Small intestine (tissue), 7 donors: ENCODE measurements around the gene DLK1. TPM values are rescaled to one million over a fixed set of nuclear protein-coding genes. Genes with fewer than 3 reads are reported as not detected.

Source experiments
- DNase-seq, 2 donors: peaks; one replicate each; pipeline versions ENCODE4 v3.0.0 to v3.0.0-alpha.2; 2013
- FAIRE-seq: peaks from 2 replicates; lab custom pipeline; 2012; peaks lifted over from hg19 to GRCh38; lab: Jason Lieb, UNC
- H3K27ac ChIP-seq, 3 donors: one replicate each; pipeline ENCODE4 v1.5.1; 2013; ENCODE audit warnings: low read length in 2 of 3, mild to moderate bottlenecking in 2 of 3, control low read depth in 1 of 3, inconsistent platforms in 1 of 3, low read depth in 1 of 3, moderate library complexity in 1 of 3
- H3K27me3 ChIP-seq, 3 donors: one replicate each; pipeline ENCODE4 v1.6.1; 2013; ENCODE audit warnings: low read length in 3 of 3, inconsistent platforms in 1 of 3; ENCODE audit not compliant: control insufficient read depth in 3 of 3, insufficient read depth in 3 of 3
- H3K36me3 ChIP-seq, 3 donors: one replicate each; pipeline ENCODE4 v1.6.1; 2013; ENCODE audit warnings: low read length in 3 of 3, inconsistent platforms in 1 of 3, low read depth in 1 of 3, mild to moderate bottlenecking in 1 of 3, moderate library complexity in 1 of 3; ENCODE audit not compliant: control insufficient read depth in 3 of 3, insufficient read depth in 2 of 3
- H3K4me1 ChIP-seq, 3 donors: one replicate each; pipeline ENCODE4 v1.6.1; 2013; ENCODE audit warnings: low read length in 2 of 3, inconsistent platforms in 1 of 3, low read depth in 1 of 3, mild to moderate bottlenecking in 1 of 3, moderate library complexity in 1 of 3; ENCODE audit not compliant: control insufficient read depth in 3 of 3, insufficient read depth in 2 of 3
- H3K4me3 ChIP-seq, 3 donors: one replicate each; pipeline ENCODE4 v1.5.1; 2013; ENCODE audit warnings: low read length in 3 of 3, control low read depth in 1 of 3, inconsistent platforms in 1 of 3, low read depth in 1 of 3, mild to moderate bottlenecking in 1 of 3, moderate library complexity in 1 of 3
- H3K9me3 ChIP-seq, 2 donors: one replicate each; pipeline ENCODE4 v1.6.1; 2013; ENCODE audit warnings: low read depth in 1 of 2, low read length in 1 of 2; ENCODE audit not compliant: control insufficient read depth in 2 of 2, insufficient read depth in 1 of 2
- WGBS, 3 donors: extraction: QIAGEN DNeasy Blood & Tissue Kit; methylation state at CpG; one replicate each; pipeline ENCODE4 v1.1.7; 2013; 5-methylcytosine and 5-hydroxymethylcytosine counted together
- polyA plus RNA-seq, 4 donors: library from polyadenylated mRNA; stranded (reverse) in 3 of 4; unstranded in 1 of 4; fragments of 200-250 nt in 3 of 4; fragments of 120-200 nt in 1 of 4; gene quantifications; one replicate each; pipeline versions ENCODE4 v1.2.1 to v1.2.3, GENCODE V29; 2013
- donor health status: healthy with polysubstance abuse.
- donor health status: control.
- donor health status: control.
- donor health status: Bipolar disorder and iron deficiency.
- donor health status: healthy.

Gene DLK1
- polyA plus RNA-seq, 4 donors, result 0.04 to 7.9 (median 0.72) TPM

DNA sequence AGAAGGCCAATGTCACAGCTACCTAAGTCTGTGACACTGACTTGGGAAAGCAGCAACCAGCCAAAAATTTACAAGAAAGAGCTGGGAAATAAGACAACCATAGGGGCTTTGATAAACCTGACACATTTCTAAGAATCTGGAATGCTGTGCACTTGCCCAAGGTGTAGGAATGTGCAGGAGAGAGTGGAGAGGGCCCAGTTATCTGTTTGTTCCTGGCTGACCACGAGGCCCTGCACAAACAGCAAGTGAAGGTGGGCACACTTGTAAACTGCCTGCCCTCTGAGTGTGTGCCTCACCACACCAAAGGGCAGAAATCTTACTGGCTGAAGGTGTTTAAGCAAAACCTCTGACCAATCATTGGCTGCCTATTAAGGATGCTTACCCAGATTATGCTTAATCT lies 27.3 kb downstream of the DLK1 start:
- no peaks in the 10 kb centered on the region for H3K4me1 ChIP-seq
- H3K9me3 ChIP-seq, result no peaks in the 10 kb centered on the region
- WGBS, 3 donors, result 0 to 40% (median 13%) methylated on average over 1 of the region's 1 CpG
- no peaks in the 10 kb centered on the region for H3K36me3 ChIP-seq
- DNase-seq (no peak), FAIRE-seq (no peak)
- no peak overlapping the region for H3K4me3 ChIP-seq
- H3K27ac ChIP-seq, result no peak overlapping the region
- peaks cover 0 to 4% (median 0%) of the 10 kb centered on the region in 3 donors for H3K27me3 ChIP-seq

DNA sequence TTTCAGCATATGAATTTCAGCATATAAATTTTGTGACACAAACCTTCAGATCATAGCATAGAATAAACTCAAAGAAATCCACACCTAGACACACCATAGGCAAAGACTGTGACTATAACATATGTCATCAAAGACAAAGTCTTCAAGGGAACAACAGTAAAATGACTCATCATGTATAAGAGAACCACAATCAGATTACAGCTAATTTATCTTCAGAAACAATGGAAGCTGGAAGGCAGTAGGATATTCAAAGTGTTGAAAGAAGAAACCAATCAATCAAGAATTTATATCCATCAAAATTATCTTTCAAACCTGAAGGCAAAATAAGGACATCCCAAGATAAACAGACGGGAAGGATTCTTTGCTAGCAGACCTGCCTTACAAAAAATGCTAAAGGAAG lies 29.0 kb downstream of the DLK1 start:
- no peaks in the 10 kb centered on the region for H3K9me3 ChIP-seq
- peaks cover 0 to 4% (median 0%) of the 10 kb centered on the region in 3 donors for H3K27me3 ChIP-seq
- no peaks in the 10 kb centered on the region for H3K4me1 ChIP-seq
- DNase-seq (peak in 1 of 2 donors; percentile 4), FAIRE-seq (no peak)
- no peak overlapping the region for H3K4me3 ChIP-seq
- no peaks in the 10 kb centered on the region for H3K36me3 ChIP-seq
- WGBS, 3 donors, result 14 to 66% (median 44%) methylated on average over 1 of the region's 1 CpG
- H3K27ac ChIP-seq, result no peak overlapping the region

DNA sequence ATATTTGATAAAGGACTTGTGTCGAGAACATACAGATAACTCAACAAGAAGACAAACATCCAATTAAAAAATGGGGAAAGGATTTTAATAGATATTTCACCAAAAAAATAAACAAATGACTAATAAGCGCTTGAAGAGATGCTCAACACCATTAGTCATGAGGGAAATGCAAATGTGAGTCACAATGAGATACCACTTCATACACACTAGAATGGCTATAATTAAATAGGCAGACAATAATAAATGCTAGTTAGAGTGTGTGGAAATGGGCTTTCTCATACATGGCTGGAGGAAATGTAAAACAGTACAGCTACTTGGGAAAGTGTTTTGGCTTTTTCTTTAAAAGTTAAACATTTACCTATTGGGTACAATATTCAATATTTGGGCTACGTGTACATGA lies 34.8 kb downstream of the DLK1 start:
- H3K36me3 ChIP-seq, result no peaks in the 10 kb centered on the region
- DNase-seq, result no peak
- H3K27ac ChIP-seq, result no peak overlapping the region
- H3K9me3 ChIP-seq, result no peaks in the 10 kb centered on the region
- H3K27me3 ChIP-seq, result peaks cover 0 to 4% (median 0%) of the 10 kb centered on the region in 3 donors
- H3K4me1 ChIP-seq, result no peaks in the 10 kb centered on the region
- WGBS, 3 donors, result 64 to 77% (median 72%) methylated on average over 3 of the region's 3 CpGs
- FAIRE-seq, result no peak
- no peak overlapping the region for H3K4me3 ChIP-seq

DNA sequence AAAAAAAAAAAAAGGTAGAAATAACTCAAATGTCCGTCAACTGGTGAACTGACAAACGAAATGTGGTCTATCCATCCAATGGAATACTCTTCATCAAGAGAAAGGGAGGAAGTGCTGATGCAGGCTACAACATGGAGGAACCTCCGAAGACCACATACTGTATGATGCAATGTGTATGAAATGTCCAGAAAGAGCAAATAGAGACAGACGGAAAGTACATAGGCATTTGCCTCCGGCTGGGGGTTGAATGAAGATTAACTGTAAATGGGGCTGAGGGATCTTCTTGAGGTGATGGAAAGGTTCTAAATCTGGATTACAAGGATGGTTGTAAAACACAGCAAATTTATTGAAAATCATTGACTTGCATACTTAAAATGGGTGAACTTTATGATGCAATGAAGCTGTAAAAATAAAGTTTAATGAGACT lies 35.4 kb downstream of the DLK1 start:
- Histone ChIP-seq H3K27ac (no peak overlapping the region), H3K9me3 (no peaks in the 10 kb centered on the region), H3K27me3 (peaks cover 0 to 4% (median 0%) of the 10 kb centered on the region in 3 donors), H3K4me3 (no peak overlapping the region), H3K36me3 (no peaks in the 10 kb centered on the region), H3K4me1 (no peaks in the 10 kb centered on the region)
- DNase-seq, result no peak
- WGBS, 3 donors, result 75 to 83% (median 78%) methylated on average over 5 of the region's 5 CpGs
- no peak for FAIRE-seq

DNA sequence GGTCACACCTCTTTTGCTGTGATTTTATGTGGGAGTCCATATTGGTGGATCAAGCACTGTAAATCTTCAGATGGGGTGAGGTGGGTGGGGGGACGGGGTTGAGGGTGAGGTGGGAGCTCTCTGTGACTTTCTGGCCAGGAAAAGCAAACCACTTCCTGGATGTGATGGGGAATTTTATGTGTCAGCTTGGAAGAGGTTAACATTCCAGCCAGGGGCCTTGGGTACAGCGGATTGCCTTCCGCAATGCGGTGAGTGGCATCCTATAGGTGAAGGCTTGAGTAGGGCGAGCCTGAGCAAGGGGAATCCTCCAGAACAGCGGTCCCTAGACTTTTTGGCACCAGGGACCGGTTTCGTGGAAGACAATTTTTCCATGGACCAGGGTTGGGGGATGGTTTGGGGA lies 36.2 kb downstream of the DLK1 start:
- Histone ChIP-seq H3K4me3 (no peak overlapping the region), H3K4me1 (no peaks in the 10 kb centered on the region), H3K9me3 (no peaks in the 10 kb centered on the region), H3K27ac (no peak overlapping the region), H3K27me3 (peaks cover 0 to 4% (median 0%) of the 10 kb centered on the region in 3 donors), H3K36me3 (no peaks in the 10 kb centered on the region)
- FAIRE-seq, result no peak
- no peak for DNase-seq
- 80 to 92% (median 87%) methylated on average over 8 of the region's 8 CpGs for WGBS, 3 donors

DNA sequence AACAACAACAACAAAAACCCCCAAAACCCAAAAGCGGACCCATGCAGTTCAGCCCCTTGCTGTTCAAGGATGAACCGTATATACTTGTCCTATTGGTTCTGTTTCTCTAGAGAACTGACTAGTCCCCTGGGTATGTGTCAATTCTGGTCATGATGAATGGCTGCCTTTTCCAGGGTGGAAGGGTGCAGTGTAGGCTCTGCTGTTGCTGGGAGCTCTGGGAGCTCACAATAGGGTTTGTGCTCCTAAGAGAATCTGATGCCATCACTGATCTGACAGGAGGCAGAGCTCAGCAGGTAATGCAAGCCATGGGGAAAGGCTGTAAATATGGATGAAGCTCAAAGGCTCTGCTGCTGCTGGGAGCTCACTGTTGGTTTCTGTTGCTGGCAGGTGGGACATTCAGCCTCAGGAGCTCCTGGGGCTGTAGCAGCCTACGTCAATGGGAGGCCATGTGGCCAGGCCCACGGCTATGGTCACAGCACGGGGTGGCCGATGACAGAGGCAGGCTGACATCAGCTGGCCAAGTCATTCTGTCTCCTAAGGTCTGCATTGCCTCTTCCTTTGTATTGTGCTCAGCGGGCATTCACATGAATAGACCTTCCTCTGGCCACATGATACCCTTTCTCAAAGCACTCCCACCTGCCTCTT lies 37.9 kb downstream of the DLK1 start:
- Histone ChIP-seq H3K27ac (no peak overlapping the region), H3K27me3 (peaks cover 0 to 8% (median 0%) of the 10 kb centered on the region in 3 donors), H3K4me1 (no peaks in the 10 kb centered on the region), H3K9me3 (no peaks in the 10 kb centered on the region), H3K36me3 (no peaks in the 10 kb centered on the region), H3K4me3 (no peak overlapping the region)
- FAIRE-seq (no peak), DNase-seq (no peak)
- 71 to 88% (median 81%) methylated on average over 7 of the region's 7 CpGs for WGBS, 3 donors

DNA sequence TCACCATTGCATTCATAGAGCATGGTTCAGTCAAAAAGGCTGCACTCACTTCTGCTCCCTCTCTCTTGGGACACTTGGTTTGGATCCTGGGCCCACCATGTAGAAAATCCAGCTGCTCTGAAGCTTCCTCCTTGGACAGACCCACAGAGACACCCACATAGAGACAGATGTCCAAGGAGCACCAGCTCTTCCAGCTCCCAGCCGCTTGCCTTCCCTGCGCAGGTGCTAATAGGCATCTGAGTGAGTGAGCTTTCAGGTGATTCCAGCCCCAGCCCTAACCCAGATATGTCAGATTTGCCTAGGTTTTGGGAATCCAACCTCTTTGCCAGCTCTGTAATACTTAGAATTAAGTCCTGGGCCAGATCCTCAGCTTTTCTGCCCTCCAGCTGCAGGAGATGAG lies 38.6 kb downstream of the DLK1 start:
- Histone ChIP-seq H3K27me3 (peaks cover 0 to 8% (median 0%) of the 10 kb centered on the region in 3 donors), H3K27ac (no peak overlapping the region), H3K4me1 (no peaks in the 10 kb centered on the region), H3K36me3 (no peaks in the 10 kb centered on the region), H3K9me3 (no peaks in the 10 kb centered on the region), H3K4me3 (no peak overlapping the region)
- WGBS, 3 donors, result 77 to 94% (median 91%) methylated on average over 2 of the region's 2 CpGs
- FAIRE-seq (no peak), DNase-seq (no peak)

DNA sequence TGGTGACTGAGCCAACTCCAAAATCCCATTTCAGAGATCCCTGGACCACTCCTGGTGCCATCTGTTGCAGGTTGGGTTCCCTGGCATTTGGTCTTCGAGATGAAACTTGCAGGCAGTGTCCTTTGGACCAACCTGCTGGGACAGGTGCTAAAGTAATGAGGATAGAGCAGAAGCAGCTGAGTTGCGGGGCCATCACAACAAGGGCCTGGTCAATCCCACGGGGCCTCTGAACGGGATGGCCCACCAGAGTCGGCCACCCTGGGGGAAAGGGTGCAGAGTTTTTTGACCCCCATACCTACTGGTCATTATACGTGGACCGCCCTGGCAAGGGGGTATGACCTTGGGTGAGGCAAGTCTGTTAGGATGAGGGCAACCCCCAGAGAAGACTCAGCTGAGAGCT lies 39.3 kb downstream of the DLK1 start:
- Histone ChIP-seq H3K9me3 (peaks cover 0 to 5% of the 10 kb centered on the region in 2 donors), H3K27me3 (peaks cover 0 to 8% (median 0%) of the 10 kb centered on the region in 3 donors), H3K4me3 (no peak overlapping the region), H3K27ac (no peak overlapping the region), H3K36me3 (no peaks in the 10 kb centered on the region), H3K4me1 (no peaks in the 10 kb centered on the region)
- no peak for DNase-seq
- no peak for FAIRE-seq
- 82 to 88% (median 83%) methylated on average over 7 of the region's 7 CpGs for WGBS, 3 donors
